GM18526 (cell line): Measurements from ENCODE around the gene S100A3.

Experiments
- POLR2A ChIP-seq: IDR thresholded peaks from 3 replicates; pipeline ENCODE4 v1.6.1; 2011; ENCODE audit not compliant: insufficient read length; ENCODE audit errors: extremely low read depth

Gene S100A3

DNA sequence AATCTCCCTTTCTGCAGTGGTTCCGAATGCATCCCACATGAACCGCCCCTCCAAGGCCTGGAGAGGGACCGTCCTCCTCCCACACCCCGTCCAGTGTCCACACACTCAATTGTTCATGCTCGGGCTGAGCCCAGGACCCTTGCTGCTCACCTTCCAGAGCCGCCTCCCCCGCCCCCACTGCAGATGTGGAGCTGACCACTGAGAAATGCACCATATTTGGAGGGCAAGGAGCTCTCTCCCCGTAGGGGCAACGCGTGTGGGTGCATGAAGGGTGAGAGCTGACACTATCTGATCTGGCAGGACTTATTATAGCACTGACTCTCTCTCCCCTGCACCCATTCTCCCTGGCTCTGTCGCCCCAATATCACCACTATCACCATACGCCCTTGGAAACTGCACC, 4.0 kb upstream of the S100A3 start:
- no peak for TF ChIP-seq POLR2A

- no peak for TF ChIP-seq POLR2A
These were observed 3.3 kb upstream of the S100A3 start for GRCh38 chr1:153552335-153552734.

DNA sequence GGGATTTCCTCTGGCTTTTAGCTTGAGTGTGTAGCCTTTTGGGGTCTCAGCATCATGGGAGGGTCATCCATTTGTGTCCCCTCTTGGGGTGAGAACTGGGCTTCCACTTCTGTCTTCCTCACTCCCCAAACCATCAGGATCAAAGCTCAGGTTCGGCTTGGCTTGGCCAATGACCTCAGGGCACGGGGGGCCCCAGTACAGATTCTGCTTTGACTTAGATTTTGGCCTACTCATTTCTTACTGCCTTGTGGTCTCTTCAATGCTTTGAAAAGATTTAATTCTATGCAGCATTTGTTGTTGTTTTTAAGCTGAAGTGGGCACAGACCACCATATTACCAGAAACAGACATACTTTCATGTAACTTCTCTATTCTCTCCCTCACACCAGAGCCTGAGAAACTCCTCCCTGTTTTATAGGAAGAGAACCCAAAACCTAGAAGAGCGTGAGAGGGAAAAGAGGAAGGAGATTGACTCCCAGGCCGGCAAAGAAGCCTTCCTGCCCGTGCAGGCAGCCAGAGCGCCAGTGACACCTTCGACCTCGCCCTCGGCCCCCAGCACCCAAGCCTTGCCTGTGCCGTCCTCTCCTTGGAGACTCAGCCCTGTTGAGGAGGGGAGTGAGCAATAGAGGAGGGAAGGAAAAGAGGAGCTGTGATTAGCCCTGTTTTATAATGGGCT, 1.9 kb upstream of the S100A3 start:
- no peak for TF ChIP-seq POLR2A

- TF ChIP-seq POLR2A = no peak
These were observed 1.3 kb upstream of the S100A3 start for GRCh38 chr1:153550398-153550758.

DNA sequence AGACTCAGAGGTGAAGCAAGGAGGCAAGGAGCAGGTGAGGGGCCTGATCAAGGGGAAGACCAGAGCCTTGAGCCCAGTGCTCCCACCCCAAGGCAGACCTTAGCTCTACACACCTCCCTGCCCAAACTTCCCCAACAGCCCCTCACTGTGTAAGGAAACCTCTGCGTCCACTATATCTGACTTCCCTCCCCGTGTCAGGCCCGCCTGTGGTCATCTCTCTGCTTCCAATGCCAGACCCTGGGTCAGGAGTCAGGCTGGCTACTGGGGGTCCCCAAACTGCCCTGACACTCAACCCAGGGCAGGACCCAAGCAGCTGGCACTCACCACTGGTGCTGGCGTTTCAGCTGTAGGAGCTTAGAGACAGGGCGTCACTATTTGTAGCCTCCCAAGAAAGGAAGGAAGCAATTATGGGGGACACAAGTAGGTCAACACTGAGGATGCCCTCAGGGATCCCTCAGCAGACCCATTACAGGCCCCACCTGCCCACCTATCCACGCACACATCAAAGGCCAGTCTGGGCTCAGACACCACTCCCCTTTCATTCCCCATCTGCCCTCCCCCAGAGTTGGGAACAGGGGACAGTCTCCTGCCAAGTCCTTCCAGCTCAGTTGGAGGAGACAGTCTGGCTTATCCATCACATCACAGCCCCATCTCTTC, 811 bp upstream of the S100A3 start:
- TF ChIP-seq POLR2A = no peak

- no peak for TF ChIP-seq POLR2A
These were observed 1.2 kb downstream of the S100A3 start for GRCh38 chr1:153547560-153548551.

DNA sequence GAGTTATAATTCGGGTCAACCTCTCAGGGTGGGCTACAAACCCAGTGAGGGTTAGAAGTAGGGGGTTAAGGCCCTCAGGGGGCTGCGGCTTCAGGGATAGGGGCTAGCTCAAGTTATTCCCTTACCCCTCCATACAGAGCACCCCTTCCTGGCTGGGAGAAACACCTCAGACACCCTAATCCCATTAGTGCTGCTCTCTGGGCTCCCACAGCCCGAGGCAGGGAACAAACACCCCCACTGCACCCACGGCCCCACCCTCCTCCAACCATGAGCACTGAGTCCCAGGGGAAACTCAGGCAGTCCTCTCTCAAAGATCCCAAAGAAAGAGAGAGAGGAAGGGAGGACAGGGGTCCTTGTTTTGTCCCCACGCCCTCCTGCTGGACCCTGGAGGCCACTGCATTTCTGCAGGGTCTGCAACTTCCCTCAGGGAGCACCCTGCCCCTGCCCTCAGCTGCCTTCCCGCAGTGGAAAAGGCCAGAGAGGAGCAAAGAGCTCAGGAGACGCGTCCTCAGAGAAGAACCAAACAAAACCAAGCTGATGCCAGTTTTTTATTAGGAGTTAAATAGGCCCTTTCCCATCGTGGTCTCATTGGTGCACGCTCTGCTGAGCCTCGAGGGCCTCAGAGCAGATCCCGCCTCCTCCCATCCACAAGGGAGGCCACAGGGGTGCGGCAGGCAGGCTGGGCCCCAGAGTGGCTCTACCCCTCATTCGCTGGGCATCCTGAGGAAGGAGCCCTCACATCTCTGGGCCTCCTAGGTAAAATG, 2.1 kb downstream of the S100A3 start:
- no peak for TF ChIP-seq POLR2A

- no peak for TF ChIP-seq POLR2A
These were observed 2.7 kb downstream of the S100A3 start for GRCh38 chr1:153546371-153546770.

DNA sequence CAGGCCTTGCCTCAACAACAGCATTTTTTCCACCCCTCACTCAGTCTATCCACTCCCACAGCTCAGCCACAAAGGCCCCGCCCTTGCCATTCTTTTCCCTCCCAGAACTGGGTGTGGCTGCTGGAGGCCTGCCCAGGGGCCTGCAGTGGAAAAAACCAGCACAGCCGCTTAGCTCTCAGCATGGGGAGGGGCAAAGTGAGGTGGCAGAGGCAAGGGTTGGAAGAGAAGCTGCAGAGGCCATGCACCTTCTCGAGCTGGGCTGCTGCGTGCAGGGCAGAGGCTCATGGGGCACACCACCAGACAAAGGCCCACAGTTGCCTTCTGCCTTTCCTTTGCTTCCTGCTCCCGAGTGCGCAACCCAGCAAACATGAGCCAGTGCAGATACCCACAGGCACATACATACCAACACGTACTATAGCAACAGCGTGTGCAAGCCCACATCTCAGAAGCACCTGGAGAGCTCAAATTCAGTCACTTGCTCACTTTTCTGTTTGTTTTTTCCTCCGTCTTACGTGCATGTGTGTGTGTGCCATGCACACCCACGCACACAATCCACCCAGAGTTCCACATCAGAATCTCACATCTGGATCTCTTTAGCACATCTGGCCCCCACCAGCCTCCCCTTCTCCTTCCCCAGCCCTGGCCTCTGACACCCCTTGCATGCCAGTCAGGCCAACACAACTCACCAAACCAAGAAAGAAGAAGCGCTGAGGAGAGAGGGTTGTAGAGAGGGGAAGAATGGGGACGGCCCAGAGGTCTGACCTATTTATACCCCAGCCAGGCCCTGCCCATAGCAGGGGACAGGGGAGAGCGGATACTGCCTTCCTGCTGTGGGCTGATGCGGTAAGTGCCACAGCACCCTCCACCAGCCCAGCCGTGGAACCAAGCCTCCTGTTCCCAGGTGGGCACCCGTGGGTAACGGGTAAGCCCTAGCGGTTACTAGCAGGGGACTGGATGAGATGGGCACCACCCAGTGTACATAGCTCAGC, 3.7 kb downstream of the S100A3 start, which contains the start of gene S100A4:
Gene S100A4, minus strand, starts transcription at position 740 of the 989 bp plus-strand sequence. CDS start 1,012 bp downstream, outside the sequence.
- no peak for TF ChIP-seq POLR2A

GRCh38 chr1:153544453-153545066, 4.5 kb downstream of the S100A3 start:
- TF ChIP-seq POLR2A = no peak

GRCh38 chr1:153543736-153544135, 5.3 kb downstream of the S100A3 start:
- TF ChIP-seq POLR2A = no peak

DNA sequence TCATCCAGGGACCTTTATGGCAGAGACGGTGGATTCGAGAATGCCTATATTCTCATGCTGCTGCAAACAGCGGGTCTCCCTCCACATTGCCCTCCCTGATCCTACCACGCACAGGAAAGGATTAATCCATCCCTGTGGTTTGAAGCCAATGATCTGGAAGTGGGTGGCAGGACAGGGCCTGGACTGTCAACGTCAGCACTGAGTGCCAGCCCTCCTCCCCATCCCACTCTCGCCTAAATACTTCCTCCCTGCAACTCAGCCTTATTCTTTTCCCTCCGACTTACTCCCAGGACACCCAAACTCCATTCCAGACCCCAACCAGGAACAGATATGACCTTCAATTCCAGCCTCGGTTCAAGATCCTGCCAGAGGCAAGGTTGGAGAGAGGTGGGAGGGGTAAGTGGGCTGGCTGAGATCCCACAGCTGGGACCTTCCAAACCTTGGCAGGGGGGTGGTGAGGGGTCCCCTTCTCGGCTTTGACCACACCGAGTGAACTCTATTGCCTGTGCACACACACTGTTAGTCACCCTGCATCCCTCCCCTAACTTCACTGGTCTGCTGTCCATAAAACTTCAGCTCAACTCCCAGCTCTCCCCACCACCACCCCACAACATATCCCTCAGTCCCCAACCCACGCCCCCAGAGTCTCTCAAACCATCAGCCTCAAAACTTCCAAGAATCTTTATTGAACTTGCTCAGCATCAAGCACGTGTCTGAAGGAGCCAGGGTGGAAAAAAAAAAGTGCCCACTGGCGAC, 5.9 kb downstream of the S100A3 start:
- no peak for TF ChIP-seq POLR2A
